AG09319 (cell line): ENCODE data around the gene SERPINA10.

Source experiments
- DNase-seq: peaks from one replicate; pipeline ENCODE4 v3.0.0-alpha.2; 2010; ENCODE audit warnings: low read depth; ENCODE audit errors: extremely low read depth
- CTCF ChIP-seq: IDR thresholded peaks from 2 replicates; pipeline ENCODE4 v1.5.1; 2011; ENCODE audit warnings: low read depth, mild to moderate bottlenecking, inconsistent platforms, low read length, moderate library complexity

Gene SERPINA10

GRCh38 chr14:94291906-94292525 is 1.1 kb downstream of the SERPINA10 start:
- no peak for DNase-seq
- no peak for TF ChIP-seq CTCF

GRCh38 chr14:94291159-94291905 is 1.7 kb downstream of the SERPINA10 start:
- no peak for TF ChIP-seq CTCF
- DNase-seq: no peak

GRCh38 chr14:94290197-94290596 is 2.9 kb downstream of the SERPINA10 start:
- TF ChIP-seq CTCF: no peak
- DNase-seq: no peak

DNA sequence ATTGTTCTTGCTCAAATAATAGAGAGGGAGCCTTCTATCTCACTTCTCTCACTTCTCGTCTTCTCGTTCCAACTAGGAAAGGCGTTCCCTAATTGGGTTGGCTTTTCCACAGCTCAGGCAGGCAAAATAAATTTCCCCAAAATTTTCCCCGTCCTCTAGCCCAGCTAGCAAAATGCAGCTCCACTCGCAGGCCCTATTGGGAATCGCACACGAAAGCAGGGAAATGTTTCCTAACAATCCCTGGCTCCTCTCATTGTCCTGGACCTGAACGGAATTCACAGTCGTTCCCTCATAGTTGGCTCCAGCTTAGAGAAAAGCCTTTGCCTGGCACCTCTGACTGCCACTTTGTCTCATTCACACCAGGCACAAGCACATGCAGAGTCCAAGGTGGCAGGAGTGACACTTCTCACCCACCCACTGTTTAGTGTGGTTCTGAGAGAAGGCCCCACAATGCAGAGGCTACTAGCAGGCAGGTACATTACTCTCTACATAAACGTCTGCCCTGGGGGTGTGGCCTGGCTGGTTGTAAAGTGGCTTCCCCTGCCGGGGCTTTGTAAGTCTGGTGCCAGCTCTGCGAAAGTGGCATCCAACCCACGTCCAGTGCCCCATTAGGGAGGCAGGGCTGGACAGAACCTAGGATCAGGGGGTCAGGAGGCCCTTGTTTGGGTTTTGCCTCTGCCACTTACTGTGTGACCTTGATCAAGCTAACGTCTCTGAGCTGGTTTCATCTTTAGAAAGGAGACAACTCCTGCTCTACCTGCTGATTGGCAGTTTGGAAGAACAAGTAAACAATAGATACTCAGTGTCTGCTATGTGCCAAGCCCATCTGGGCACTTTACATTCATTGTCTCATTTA is 4.2 kb downstream of the SERPINA10 start:
- no peak for DNase-seq
- no peak for TF ChIP-seq CTCF

- no peak for DNase-seq
- no peak for TF ChIP-seq CTCF
Measured at GRCh38 chr14:94285158-94285557, 7.9 kb downstream of the SERPINA10 start.

GRCh38 chr14:94284221-94284620 is 8.8 kb downstream of the SERPINA10 start:
- no peak for DNase-seq
- TF ChIP-seq CTCF: no peak
